ENCODE data around the gene RAB12. TPM values are rescaled to one million over a fixed set of nuclear protein-coding genes. Genes with fewer than 3 reads are reported as not detected.
"Not testable (repeated sequence)": the region's sequence is repeated elsewhere in the genome, so short reads cannot be mapped to it uniquely, and the experiment has no call there.

RAB12 gene
- polyA plus RNA-seq, 1 donor: 46.4 TPM

DNA sequence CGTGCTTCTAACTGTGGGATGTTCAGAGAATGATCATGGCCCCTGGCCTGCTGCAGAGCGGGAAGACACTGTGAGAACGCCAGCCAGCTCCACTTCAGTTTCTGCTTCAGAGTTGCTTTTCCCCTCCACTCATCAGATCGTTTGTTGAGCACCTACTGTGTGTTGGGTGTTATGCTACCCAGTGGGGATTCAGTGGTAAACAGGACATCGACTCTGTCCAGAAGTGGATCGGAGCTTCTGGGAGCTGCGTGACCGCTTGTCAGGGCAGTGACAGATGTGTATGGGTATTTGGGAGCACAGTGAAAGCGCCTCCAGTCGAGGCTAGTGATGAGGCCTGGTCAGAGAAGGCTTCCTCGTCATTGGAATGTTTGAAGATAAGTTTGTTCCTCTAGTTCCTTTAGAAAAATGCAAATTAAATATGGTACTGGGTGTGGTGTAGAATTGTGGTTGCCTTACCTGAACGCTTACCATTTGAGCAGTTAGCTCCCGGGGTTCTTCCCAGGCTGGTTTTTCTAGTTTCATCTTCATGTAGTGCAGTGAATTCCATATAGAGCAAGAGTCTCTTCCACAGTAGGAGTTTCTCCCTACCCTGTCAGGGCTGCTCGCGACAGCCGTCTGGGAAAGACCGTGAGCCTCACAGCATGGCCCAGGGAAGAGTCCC, 2.8 kb downstream of the RAB12 start:
- no peak for DNase-seq (ENCODE audit: low read depth)

DNA sequence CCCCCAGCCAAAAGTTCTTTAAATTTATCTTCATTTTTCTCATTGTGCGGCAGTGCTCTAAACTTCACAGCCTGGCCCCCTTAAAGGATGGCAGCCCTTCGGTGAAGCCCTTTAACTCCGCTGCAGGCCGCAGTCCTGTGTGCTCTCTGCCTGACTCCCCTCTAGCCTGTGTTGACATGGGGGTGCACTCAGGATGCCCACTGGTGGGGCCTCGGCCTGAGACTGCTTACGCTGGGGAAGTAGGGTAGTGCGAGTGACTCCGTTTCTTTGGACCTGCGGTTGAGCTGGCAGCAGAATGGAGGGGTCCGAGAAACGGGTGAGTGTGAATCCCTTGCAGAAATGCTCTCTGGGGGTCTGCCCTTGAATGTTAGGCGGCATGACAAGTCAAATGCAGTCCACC, 5.6 kb downstream of the RAB12 start:
- DNase-seq (ENCODE audit: low read depth): no peak

DNA sequence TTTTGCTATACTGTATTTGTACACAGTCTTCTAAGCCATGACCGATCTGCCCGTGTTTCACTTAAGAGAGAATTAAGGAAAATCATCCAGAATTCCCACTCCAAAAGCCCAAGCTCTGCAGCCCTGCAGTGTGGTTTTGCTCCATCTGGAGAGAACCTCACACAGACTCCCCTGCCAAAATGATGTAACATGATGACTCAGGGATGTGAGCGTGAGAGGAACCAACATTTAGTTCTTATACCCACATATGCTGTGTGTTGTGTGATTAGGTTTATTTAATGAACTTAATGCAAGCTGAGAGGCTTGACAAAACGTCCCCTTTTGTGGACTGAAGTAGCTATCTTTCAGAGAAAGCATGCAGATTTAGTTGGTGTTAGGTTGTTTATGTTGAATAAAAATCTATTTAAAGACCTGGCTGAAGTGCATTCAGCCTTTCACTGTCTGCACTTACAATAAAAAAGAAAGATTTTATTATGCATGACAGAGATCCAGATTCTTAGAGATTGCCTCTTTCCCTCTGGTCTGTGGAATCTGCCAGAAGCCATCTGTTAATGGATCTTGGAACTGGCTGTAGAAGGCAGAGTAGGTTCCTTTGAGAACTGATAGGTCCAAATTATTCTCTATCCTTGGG, 6.3 kb downstream of the RAB12 start:
- DNase-seq (ENCODE audit: low read depth): peak; percentile 58

DNA sequence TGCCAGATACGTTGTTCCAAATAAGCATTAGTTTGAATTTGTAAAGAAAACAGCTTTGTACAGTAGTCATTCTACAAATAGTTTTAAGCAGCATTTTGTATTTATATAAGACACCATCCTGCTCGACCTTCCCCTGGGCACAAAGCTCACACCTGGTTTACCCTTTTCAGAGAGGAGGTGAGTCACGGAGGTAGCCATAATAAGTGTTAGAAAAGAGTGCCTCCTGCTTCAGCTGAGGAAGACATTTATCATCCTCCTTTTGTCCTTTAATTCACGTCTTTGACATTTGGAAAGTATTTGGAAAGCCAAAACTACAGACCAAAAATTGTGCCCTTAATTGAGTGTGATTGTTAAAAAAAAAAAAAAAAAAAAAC, 6.8 kb downstream of the RAB12 start:
- DNase-seq (ENCODE audit: low read depth): no peak

GRCh38 chr18:8617907-8618306, 8.7 kb downstream of the RAB12 start:
- no peak for DNase-seq (ENCODE audit: low read depth)

GRCh38 chr18:8619041-8619440, 9.8 kb downstream of the RAB12 start:
- DNase-seq (ENCODE audit: low read depth): no peak

GRCh38 chr18:8619835-8620577, 10.8 kb downstream of the RAB12 start:
- DNase-seq (ENCODE audit: low read depth): no peak

- DNase-seq (ENCODE audit: low read depth): no peak
These were observed 11.6 kb downstream of the RAB12 start for GRCh38 chr18:8620845-8621244.

DNA sequence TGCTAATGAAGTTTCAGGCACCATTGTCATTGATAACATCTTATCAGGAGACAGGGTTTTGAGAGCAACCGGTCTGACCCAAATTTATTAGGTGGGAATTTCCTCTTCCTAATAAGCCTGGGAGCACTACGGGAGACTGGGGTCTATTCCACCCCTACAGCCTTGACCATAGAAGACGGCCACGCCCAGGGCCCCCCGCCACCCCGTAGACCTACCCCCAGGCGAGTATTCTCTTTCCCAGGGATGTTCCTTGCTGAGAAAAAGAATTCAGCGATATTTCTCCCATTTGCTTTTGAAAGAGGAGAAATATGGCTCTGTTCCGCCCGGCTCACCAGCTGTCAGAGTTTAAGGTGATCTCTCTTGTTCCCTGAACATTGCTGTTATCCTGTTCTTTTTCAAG, 13.4 kb downstream of the RAB12 start:
- not testable (repeated sequence) for DNase-seq (ENCODE audit: low read depth)

- DNase-seq (ENCODE audit: low read depth): no peak
These were observed 14.4 kb downstream of the RAB12 start for GRCh38 chr18:8623549-8624106.

DNA sequence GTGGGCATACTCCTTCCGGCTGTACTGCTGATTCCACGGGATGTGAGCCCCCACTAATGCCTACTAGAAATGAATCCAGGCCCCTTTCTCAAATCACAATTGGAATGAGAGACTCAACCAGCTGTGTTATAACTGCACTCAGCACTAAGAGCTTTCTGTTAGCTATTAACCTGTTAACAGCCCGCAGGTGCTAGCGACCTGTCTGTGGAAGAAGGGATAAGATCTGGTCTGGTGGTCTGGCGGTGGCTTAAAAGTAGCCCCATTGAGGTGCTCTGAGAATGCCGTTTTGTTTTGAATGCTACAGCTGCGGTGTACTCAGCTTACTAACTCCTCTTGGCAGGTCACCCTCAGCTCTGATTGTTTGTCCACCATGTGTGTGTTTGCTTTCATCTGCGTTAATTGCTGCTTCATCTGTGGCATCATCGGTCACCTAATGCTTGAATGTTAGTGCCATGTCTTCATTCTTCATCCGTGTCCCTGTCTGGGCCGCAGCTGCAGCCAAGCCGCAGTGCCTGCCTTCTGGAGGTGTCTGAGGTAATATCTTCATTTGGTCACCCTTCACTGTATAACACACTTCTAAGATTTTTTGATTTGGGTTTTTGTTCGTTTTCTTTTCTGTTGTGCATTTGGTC, 16.3 kb downstream of the RAB12 start:
- no peak for DNase-seq (ENCODE audit: low read depth)

DNA sequence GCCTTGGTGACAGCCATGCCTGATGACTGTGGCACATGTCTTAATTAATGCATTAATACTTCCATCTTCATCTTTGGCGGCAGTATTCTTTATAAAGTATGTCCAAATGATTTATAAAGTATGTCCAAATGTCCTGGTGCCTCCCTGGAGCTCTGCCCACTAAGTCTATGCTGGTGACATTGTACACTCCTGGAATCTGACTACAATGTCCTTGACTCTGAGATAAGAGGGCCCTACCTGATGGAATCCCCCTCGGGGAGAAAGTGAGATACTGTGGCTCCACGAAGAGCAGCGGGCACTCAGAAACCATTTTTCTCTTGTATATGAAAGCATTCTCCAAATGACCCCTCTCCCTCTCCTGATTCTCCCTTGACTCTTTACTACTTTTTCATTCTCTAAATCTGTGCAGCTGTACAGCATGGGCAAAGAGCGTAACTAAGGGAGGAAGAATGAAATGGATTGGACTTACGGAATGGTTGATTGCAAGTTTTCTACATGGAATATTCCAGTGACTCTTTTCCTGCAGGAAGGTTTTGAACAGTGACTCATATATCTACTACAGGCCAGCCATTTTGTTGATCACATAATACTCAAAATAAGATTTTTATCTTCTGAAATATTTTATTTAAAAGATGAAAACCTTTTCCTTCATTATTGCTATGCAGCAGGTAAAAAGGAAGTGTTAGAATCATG, 17.3 kb downstream of the RAB12 start:
- DNase-seq (ENCODE audit: low read depth): no peak

- no peak for DNase-seq (ENCODE audit: low read depth)
These were observed 17.9 kb downstream of the RAB12 start for GRCh38 chr18:8627107-8627472.

GRCh38 chr18:8627540-8627939, 18.3 kb downstream of the RAB12 start:
- DNase-seq (ENCODE audit: low read depth): no peak

DNA sequence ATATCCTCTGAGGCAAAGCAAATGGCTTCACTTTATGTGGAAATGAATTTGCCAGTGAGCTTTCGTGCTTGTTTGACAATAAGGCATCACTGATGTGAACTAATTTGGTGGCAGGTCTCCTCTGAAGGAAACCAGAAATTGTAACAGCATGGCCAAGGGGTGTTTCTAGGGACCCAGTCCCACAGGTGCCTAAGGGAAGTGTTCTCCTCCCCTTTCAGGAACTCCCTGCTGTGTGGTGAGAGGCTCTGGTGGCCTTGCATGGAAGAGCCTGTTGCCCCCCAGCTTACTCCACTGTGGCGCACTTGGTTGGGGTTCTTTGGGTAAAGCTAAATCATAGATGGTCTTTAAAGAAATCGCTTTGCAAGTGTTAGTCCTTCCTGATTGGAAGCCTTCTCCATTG, 20.4 kb downstream of the RAB12 start:
- no peak for DNase-seq (ENCODE audit: low read depth)

DNA sequence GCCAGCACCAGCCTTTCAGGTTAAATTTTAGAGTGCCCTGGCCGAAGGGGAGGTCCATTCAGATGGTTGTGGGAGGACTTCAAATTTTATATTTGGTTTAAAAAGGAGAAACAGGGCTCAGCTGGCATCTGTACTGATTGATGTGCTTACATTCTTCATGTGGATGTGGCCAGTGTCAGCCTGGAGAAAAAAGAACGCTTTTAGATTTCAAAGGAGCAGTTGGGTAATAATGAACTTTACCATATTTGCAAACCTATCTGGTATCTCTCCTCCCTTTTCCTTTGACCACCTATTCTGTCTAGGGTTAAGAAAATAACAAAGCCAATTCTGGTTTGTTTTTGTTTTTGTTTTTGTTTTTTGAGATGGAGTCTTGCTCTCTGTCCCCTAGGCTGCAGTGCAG, 21.3 kb downstream of the RAB12 start:
- no peak for DNase-seq (ENCODE audit: low read depth)

GRCh38 chr18:8631265-8631664, 22.0 kb downstream of the RAB12 start:
- DNase-seq (ENCODE audit: low read depth): no peak

DNA sequence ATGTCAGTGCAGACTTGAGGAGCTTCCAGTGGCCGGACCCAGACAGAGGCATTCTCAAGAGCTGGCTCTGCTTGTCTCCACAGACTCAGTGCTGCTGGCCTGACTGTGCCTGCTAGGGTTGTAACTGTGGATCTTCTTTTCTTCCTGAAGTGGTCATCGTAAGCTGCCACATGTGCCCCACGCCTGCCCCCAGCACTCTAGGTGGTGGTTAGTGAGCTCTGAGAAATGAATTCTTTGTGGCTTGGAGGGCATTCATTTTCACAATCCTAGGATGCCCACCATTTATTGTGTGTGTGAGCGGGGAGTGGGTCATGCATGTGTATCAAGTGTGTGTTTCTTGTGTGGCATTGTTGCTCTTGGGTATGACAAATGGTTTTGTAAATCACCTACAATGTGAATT, 23.1 kb downstream of the RAB12 start:
- no peak for DNase-seq (ENCODE audit: low read depth)

- DNase-seq (ENCODE audit: low read depth): no peak
These were observed 25.3 kb downstream of the RAB12 start for GRCh38 chr18:8634508-8634907.

- no peak for DNase-seq (ENCODE audit: low read depth)
These were observed 25.9 kb downstream of the RAB12 start for GRCh38 chr18:8635087-8635486.

GRCh38 chr18:8639762-8640161, 30.5 kb downstream of the RAB12 start:
- no peak for DNase-seq (ENCODE audit: low read depth)
